Measurements from ENCODE around the gene DCPS. TPM values are rescaled to one million over a fixed set of nuclear protein-coding genes. Genes with fewer than 3 reads are reported as not detected.
"Not testable (repeated sequence)": the region's sequence is repeated elsewhere in the genome, so short reads cannot be mapped to it uniquely, and the experiment has no call there.

Gene DCPS
- total RNA-seq, 1 experiment from 2014 or later = 31.2 TPM

- CTCF ChIA-PET = no interaction called here
- BruUV-seq (replicated peaks) = no TSS peak
- intact Hi-C loops (cut with micrococcal nuclease; ENCODE audit: unreplicated experiment) = no loop called here
- Histone ChIP-seq H3K27me3 (replicated peaks; ENCODE audit: insufficient read depth, low read depth, low read length, poor library complexity) (no peaks in the 10 kb centered on the region), H3K9me3 (ENCODE audit: low read depth, low read length, poor library complexity, severe bottlenecking) (no peaks in the 10 kb centered on the region), H3K36me3 (ENCODE audit: insufficient read depth, low read length, poor library complexity, severe bottlenecking) (no peaks in the 10 kb centered on the region), H3K27ac (ENCODE audit: low read depth, low read length, poor library complexity, severe bottlenecking) (no peak overlapping the region), H3K4me1 (ENCODE audit: insufficient read depth, low read length, poor library complexity, severe bottlenecking) (peaks cover 13% of the 10 kb centered on the region), H3K4me3 (ENCODE audit: low read depth, low read length, poor library complexity, severe bottlenecking) (no peak overlapping the region)
- POLR2A ChIA-PET (ENCODE audit: low non-redundant PET) = no interaction called here
- TF ChIP-seq EZH2 (IDR thresholded peaks at IDR 0.05; ENCODE audit: borderline replicate concordance, low read depth, low read length, poor library complexity, severe bottlenecking) (no peak), CTCF (conservative IDR thresholded peaks at IDR 0.05; ENCODE audit: low read depth, low read length) (no peak)
- no peak for DNase-seq (ENCODE audit: low spot score)
Measured at GRCh38 chr11:126370016-126370415, 66.2 kb downstream of the DCPS start.

DNA sequence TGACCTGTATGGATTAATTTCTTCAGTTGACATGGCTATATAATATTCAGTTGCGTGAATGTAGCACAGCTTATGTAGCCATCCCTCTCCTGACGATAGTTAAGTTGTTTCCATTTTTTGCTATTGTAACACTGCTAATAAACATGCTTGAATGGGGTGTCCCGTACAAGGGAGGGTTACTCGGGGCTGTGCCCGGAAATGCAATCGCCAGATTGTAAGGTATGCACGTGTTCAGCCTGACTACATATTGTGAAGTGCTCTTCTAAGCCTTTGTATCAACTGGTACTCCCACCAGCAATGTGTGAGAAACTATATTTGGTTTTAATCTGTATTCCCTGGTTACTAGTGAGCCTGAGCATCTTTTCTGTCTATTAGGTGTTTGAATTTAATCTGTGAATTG is 67.7 kb downstream of the DCPS start:
- BruUV-seq (replicated peaks) = no TSS peak
- Histone ChIP-seq H3K36me3 (ENCODE audit: insufficient read depth, low read length, poor library complexity, severe bottlenecking) (no peaks in the 10 kb centered on the region), H3K4me1 (ENCODE audit: insufficient read depth, low read length, poor library complexity, severe bottlenecking) (peaks cover 13% of the 10 kb centered on the region), H3K27ac (ENCODE audit: low read depth, low read length, poor library complexity, severe bottlenecking) (no peak overlapping the region), H3K27me3 (replicated peaks; ENCODE audit: insufficient read depth, low read depth, low read length, poor library complexity) (no peaks in the 10 kb centered on the region), H3K9me3 (ENCODE audit: low read depth, low read length, poor library complexity, severe bottlenecking) (no peaks in the 10 kb centered on the region), H3K4me3 (ENCODE audit: low read depth, low read length, poor library complexity, severe bottlenecking) (no peak overlapping the region)
- TF ChIP-seq EZH2 (IDR thresholded peaks at IDR 0.05; ENCODE audit: borderline replicate concordance, low read depth, low read length, poor library complexity, severe bottlenecking) (no peak), CTCF (conservative IDR thresholded peaks at IDR 0.05; ENCODE audit: low read depth, low read length) (no peak)
- intact Hi-C loops (cut with micrococcal nuclease; ENCODE audit: unreplicated experiment) = no loop called here
- ChIA-PET CTCF (no interaction called here), POLR2A (ENCODE audit: low non-redundant PET) (no interaction called here)
- DNase-seq (ENCODE audit: low spot score) = no peak

GRCh38 chr11:126373389-126374066 is 69.7 kb downstream of the DCPS start:
- H3K36me3 ChIP-seq (ENCODE audit: insufficient read depth, low read length, poor library complexity, severe bottlenecking); DNase-seq (ENCODE audit: low spot score); CTCF ChIA-PET; H3K4me1 ChIP-seq (ENCODE audit: insufficient read depth, low read length, poor library complexity, severe bottlenecking); intact Hi-C loops (cut with micrococcal nuclease; ENCODE audit: unreplicated experiment); BruUV-seq (replicated peaks); H3K27me3 ChIP-seq (replicated peaks; ENCODE audit: insufficient read depth, low read depth, low read length, poor library complexity); H3K9me3 ChIP-seq (ENCODE audit: low read depth, low read length, poor library complexity, severe bottlenecking); H3K27ac ChIP-seq (ENCODE audit: low read depth, low read length, poor library complexity, severe bottlenecking); H3K4me3 ChIP-seq (ENCODE audit: low read depth, low read length, poor library complexity, severe bottlenecking); POLR2A ChIA-PET (ENCODE audit: low non-redundant PET): not testable (repeated sequence)

GRCh38 chr11:126374562-126375300 is 70.9 kb downstream of the DCPS start:
- H3K4me3 ChIP-seq (ENCODE audit: low read depth, low read length, poor library complexity, severe bottlenecking); H3K9me3 ChIP-seq (ENCODE audit: low read depth, low read length, poor library complexity, severe bottlenecking); BruUV-seq (replicated peaks); H3K4me1 ChIP-seq (ENCODE audit: insufficient read depth, low read length, poor library complexity, severe bottlenecking); H3K36me3 ChIP-seq (ENCODE audit: insufficient read depth, low read length, poor library complexity, severe bottlenecking); CTCF ChIA-PET; H3K27me3 ChIP-seq (replicated peaks; ENCODE audit: insufficient read depth, low read depth, low read length, poor library complexity); intact Hi-C loops (cut with micrococcal nuclease; ENCODE audit: unreplicated experiment); DNase-seq (ENCODE audit: low spot score); POLR2A ChIA-PET (ENCODE audit: low non-redundant PET); H3K27ac ChIP-seq (ENCODE audit: low read depth, low read length, poor library complexity, severe bottlenecking): not testable (repeated sequence)
